Heart right ventricle (tissue), 16 donors: ENCODE data around the gene CHIC2. TPM values are rescaled to one million over a fixed set of nuclear protein-coding genes. Genes with fewer than 3 reads are reported as not detected.

Experiments
- ATAC-seq, 8 donors: fragments of 200-7000 bp; cut with Tn5 transposase; one replicate each; pipeline ENCODE4 v1.9.1; 2020; ENCODE audit warnings: mild to moderate bottlenecking in 8 of 8, moderate library complexity in 8 of 8, moderate number of reproducible peaks in 1 of 8
- DNase-seq, 2 donors: peaks; one replicate each; pipeline ENCODE4 v3.0.0-alpha.2; 2020
- H3K27ac ChIP-seq, 10 donors: fragments of 200-600 bp; sonication (generic) in 2 of 10; one replicate each; pipeline versions ENCODE4 v1.5.0 to v1.8.0; 2020 to 2022; ENCODE audit warnings: mild to moderate bottlenecking in 3 of 10
- H3K27me3 ChIP-seq, 7 donors: fragments of 200-600 bp; one replicate each; pipeline ENCODE4 v1.8.0; 2021 to 2022; ENCODE audit warnings: mild to moderate bottlenecking in 2 of 7
- H3K36me3 ChIP-seq, 9 donors: fragments of 200-600 bp; sonication (generic) in 1 of 9; one replicate each; pipeline versions ENCODE4 v1.5.0 to v1.8.0; 2020 to 2022; ENCODE audit warnings: mild to moderate bottlenecking in 2 of 9
- H3K4me1 ChIP-seq, 9 donors: fragments of 200-600 bp; sonication (generic) in 1 of 9; one replicate each; pipeline versions ENCODE4 v1.5.0 to v1.8.0; 2020 to 2022; ENCODE audit warnings: mild to moderate bottlenecking in 4 of 9
- H3K4me3 ChIP-seq, 10 donors: fragments of 200-600 bp; sonication (generic) in 2 of 10; one replicate each; pipeline versions ENCODE4 v1.5.0 to v1.8.0; 2020 to 2022; ENCODE audit warnings: mild to moderate bottlenecking in 7 of 10, moderate library complexity in 2 of 10
- H3K9me3 ChIP-seq, 11 donors: fragments of 200-600 bp in 10 of 11; sonication (generic) in 2 of 11; one replicate each; pipeline versions ENCODE4 v1.5.0 to v1.8.0; 2013 to 2022; ENCODE audit warnings: mild to moderate bottlenecking in 2 of 11, control low read depth in 1 of 11, moderate library complexity in 1 of 11
- WGBS, 2 donors: extraction: QIAGEN DNeasy Blood & Tissue Kit; methylation state at CpG; one replicate each; pipeline ENCODE4 v1.1.7; 2013; ENCODE audit warnings: inconsistent platforms in 1 of 2; 5-methylcytosine and 5-hydroxymethylcytosine counted together
- intact Hi-C, 10 donors: fragments of 100-400 bp; cut with DNase I; formaldehyde crosslinking; loops; one replicate each; pipeline versions ENCODE4 v1.11.1 to v1.14.2; 2022
- polyA plus RNA-seq, 2 donors: library from polyadenylated mRNA; stranded (reverse); fragments of 200-250 nt; gene quantifications; one replicate each; pipeline ENCODE4 v1.2.3, GENCODE V29; 2013
- total RNA-seq, 10 donors: library from RNA; stranded (reverse); fragmentation: NEBNext Ultra II Directional in 3 of 10; extraction: Animal tissue kit (Norgen Biotek cat#: 25700) in 3 of 10; gene quantifications; one replicate each; pipeline versions ENCODE4 v1.2.1 to v1.2.4, GENCODE V29; 2021 to 2023
- TF ChIP-seq, protein P1 (sequence below), 9 donors: fragments of 200-600 bp; sonication (generic) in 2 of 9; IDR thresholded peaks; one replicate each; pipeline versions ENCODE4 v1.5.0 to v1.8.0; 2021 to 2022; ENCODE audit warnings: antibody characterized with exemption in 9 of 9, mild to moderate bottlenecking in 5 of 9, moderate library complexity in 1 of 9
- donor health status: Arrhythmogenic right ventricular cardiomyopathy.
- donor health status: ischemic (EF 13 %, LVEDD 7.1; RV severe dilation, severe dysfunction).
- donor health status: healthy with polysubstance abuse.
- donor health status: DM: no; HTN: yes; CAD: no.
- donor health status: DM: no; HTN: no; CAD: no.
- donor health status: ischemic (EF 25% LVEDD 6.9; RV normal size, moderate dysfunction).
- donor health status: ischemic (EF 25% LVEDD 5.7; RV mildly dilated, moderate dysfunction).
- donor health status: healthy.
- donor health status: DM: yes; HTN: yes; CAD: no.
- donor health status: Ischemic cardiomyopathy.
- donor health status: ischemic (EF 35%, LVEDD 5.7; RV mildly dilated, moderate dysfunction).
- donor health status: nonischemic (EF 11% LVEDD 7.7; RV severe dilation, severe dysfunction).
- donor health status: DM: yes; HTN: yes; CAD: no.
- donor health status: PGD.
- donor health status: ischemic (EF 29% LVEDD 5.4; RV normal size, mild dysfunction).
- donor health status: nonischemic (EF 23%, LVEDD 6.1; RV moderate dilation, normal function).

The CHIC2 gene
- total and polyA plus RNA-seq, 12 donors: 5.6 to 13.5 (median 9.3) TPM

DNA sequence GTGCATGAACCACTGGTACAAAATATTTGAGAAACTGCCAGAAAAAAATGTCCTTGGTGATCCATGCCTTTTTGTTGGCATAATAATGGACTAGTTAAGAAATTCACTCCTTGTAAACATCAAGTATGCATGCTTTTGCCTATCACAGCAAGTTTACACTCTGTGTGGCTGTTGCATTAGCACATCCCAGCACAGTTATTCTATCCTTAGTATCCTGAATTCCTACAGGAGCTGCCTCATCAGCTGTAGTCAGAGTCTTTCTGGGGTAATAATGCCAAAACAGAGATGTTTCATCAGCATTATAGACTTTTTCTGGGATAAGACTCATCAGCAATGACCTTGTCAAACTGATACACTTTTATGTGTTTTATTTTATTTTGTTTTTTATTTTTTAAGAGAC lies 82.8 kb downstream of the CHIC2 start:
- DNase-seq (no peak), ATAC-seq (no peak)
- TF ChIP-seq, protein P1, sequence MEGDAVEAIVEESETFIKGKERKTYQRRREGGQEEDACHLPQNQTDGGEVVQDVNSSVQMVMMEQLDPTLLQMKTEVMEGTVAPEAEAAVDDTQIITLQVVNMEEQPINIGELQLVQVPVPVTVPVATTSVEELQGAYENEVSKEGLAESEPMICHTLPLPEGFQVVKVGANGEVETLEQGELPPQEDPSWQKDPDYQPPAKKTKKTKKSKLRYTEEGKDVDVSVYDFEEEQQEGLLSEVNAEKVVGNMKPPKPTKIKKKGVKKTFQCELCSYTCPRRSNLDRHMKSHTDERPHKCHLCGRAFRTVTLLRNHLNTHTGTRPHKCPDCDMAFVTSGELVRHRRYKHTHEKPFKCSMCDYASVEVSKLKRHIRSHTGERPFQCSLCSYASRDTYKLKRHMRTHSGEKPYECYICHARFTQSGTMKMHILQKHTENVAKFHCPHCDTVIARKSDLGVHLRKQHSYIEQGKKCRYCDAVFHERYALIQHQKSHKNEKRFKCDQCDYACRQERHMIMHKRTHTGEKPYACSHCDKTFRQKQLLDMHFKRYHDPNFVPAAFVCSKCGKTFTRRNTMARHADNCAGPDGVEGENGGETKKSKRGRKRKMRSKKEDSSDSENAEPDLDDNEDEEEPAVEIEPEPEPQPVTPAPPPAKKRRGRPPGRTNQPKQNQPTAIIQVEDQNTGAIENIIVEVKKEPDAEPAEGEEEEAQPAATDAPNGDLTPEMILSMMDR (IDR thresholded peaks at IDR 0.05): no peak
- H3K27ac ChIP-seq: no peak overlapping the region
- no peaks in the 10 kb centered on the region for H3K36me3 ChIP-seq
- no peaks in the 10 kb centered on the region for H3K9me3 ChIP-seq
- no peaks in the 10 kb centered on the region for H3K27me3 ChIP-seq
- H3K4me3 ChIP-seq: no peak overlapping the region
- no peaks in the 10 kb centered on the region for H3K4me1 ChIP-seq
- intact Hi-C loops: no loop called here

DNA sequence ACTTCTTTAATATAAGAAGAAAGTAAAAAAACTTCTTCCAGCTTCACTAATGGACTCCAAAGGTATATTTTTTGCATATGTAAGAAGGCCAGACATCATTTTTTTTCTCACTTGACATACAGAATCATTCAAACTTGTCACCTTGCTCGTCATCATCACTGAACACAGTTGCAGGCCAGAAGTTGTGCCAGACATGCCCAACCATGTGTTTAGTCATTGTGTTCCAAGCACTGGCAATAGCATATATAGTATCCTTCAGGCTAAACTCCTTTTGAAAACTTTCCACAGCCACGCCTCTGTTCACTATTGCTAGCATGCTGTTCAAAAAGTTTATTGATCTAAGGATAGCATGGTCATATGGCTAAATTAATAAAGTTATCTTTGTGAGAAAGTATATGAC lies 83.3 kb downstream of the CHIC2 start:
- H3K4me1 ChIP-seq: no peaks in the 10 kb centered on the region
- ATAC-seq (no peak), DNase-seq (no peak)
- no peak overlapping the region for H3K4me3 ChIP-seq
- H3K27ac ChIP-seq: no peak overlapping the region
- no peaks in the 10 kb centered on the region for H3K27me3 ChIP-seq
- TF ChIP-seq, protein P1 (IDR thresholded peaks at IDR 0.05): no peak
- no peaks in the 10 kb centered on the region for H3K9me3 ChIP-seq
- intact Hi-C loops: no loop called here
- WGBS, 2 donors: 73 to 78% methylated on average over 2 of the region's 2 CpGs
- H3K36me3 ChIP-seq: no peaks in the 10 kb centered on the region

DNA sequence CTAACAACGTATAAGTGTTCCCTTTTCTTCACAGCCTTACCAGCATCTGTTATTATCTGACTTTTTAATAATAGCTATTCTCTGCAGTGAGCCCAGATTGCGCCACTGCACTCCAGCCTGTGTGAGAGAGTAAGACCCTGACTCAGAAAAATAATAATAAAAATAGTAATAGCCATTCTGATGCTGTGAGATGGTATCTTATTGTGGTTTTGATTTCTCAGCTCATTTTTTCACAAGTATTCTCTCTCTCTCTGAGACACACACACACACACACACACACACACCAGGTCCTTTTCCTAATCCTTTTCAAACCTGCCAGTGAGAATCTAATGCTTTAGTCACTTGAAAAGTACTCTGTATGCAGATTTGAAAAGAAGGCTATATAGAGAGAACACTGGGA lies 89.8 kb downstream of the CHIC2 start:
- H3K27me3 ChIP-seq: no peaks in the 10 kb centered on the region
- H3K4me3 ChIP-seq: no peak overlapping the region
- TF ChIP-seq, protein P1 (IDR thresholded peaks at IDR 0.05): no peak
- H3K27ac ChIP-seq: no peak overlapping the region
- DNase-seq (no peak), ATAC-seq (no peak)
- 92 to 94% methylated on average over 2 of the region's 2 CpGs for WGBS, 2 donors
- H3K9me3 ChIP-seq: peaks cover 0 to under 1% (median 0%) of the 10 kb centered on the region in 11 donors
- no peaks in the 10 kb centered on the region for H3K36me3 ChIP-seq
- no peaks in the 10 kb centered on the region for H3K4me1 ChIP-seq
- intact Hi-C loops: no loop called here

DNA sequence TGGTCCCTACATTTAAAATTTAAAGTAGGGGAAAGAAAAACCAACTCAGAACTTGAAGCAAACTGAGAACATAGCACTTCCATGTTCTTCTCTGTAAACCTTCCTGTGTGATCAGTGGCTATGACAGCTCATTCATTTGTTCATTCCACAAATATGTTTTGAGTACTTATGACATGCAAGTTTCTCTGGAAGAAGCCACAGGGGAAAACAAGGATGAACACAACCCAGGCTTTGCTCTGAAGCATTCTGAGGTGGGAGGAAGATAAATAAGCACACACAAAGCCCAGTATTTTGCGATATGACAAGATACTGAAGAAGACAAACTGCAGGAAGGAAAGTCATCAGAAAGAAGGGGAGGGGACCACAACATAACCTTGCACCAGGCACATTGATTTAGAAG lies 96.4 kb downstream of the CHIC2 start:
- no peak overlapping the region for H3K27ac ChIP-seq
- no peak for DNase-seq
- no peaks in the 10 kb centered on the region for H3K4me1 ChIP-seq
- intact Hi-C loops: no loop called here
- H3K36me3 ChIP-seq: no peaks in the 10 kb centered on the region
- H3K9me3 ChIP-seq: peaks cover 0 to 7% (median 0%) of the 10 kb centered on the region in 11 donors
- ATAC-seq: no peak
- H3K27me3 ChIP-seq: no peaks in the 10 kb centered on the region
- TF ChIP-seq, protein P1 (IDR thresholded peaks at IDR 0.05): no peak
- no peak overlapping the region for H3K4me3 ChIP-seq
- 83 to 87% methylated on average over 1 of the region's 1 CpG for WGBS, 2 donors

DNA sequence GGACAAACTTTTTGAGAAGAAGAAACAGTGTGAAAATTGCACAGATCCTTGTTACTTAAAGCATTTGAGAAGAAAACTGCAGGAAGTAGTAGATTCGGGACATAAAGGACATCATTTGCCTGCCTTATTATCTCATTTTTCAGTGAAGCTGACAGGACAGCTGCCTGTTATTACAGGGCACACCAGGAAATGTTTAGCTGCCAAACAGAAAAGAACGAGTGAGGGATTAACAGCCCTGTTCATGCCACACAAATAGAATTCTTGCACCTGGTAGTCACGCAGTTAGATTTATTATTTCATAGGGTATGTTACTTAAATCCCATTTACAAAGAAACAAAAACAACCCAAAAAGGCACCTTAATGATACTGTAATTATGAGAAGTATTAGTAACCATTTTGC lies 100.6 kb downstream of the CHIC2 start:
- DNase-seq (no peak), ATAC-seq (no peak)
- intact Hi-C loops: no loop called here
- Histone ChIP-seq H3K4me1 (peaks cover 0 to 4% (median 0%) of the 10 kb centered on the region in 9 donors), H3K4me3 (no peak overlapping the region), H3K36me3 (no peaks in the 10 kb centered on the region), H3K9me3 (no peaks in the 10 kb centered on the region), H3K27me3 (no peaks in the 10 kb centered on the region), H3K27ac (no peak overlapping the region)
- TF ChIP-seq, protein P1 (IDR thresholded peaks at IDR 0.05): no peak
- WGBS, 2 donors: 61 to 75% methylated on average over 3 of the region's 3 CpGs
